Osteoblast (primary cell): ENCODE measurements around the gene ACACB. TPM values are rescaled to one million over a fixed set of nuclear protein-coding genes. Genes with fewer than 3 reads are reported as not detected.

Experiments used
- DNase-seq: peaks from one replicate; pipeline ENCODE4 v3.0.0; 2011; ENCODE audit warnings: low spot score, mixed read lengths; ENCODE audit not compliant: insufficient read length; ENCODE audit errors: missing footprints
- H2AFZ ChIP-seq: 2 replicates; pipeline ENCODE4 v1.6.0; 2011; ENCODE audit warnings: mild to moderate bottlenecking, low read length
- H3K27ac ChIP-seq: 2 replicates; pipeline ENCODE4 v1.5.1; 2011; ENCODE audit warnings: mild to moderate bottlenecking, low read depth, low read length, moderate library complexity
- H3K27me3 ChIP-seq: 2 replicates; pipeline ENCODE4 v1.6.0; 2012; ENCODE audit warnings: mild to moderate bottlenecking, control low read depth, inconsistent platforms, low read length, moderate library complexity; ENCODE audit not compliant: insufficient read depth
- H3K36me3 ChIP-seq: 2 replicates; pipeline ENCODE4 v1.5.1; 2011; ENCODE audit warnings: mild to moderate bottlenecking, low read length, control low read depth, moderate library complexity; ENCODE audit not compliant: insufficient read depth
- H3K4me1 ChIP-seq: 2 replicates; pipeline ENCODE4 v1.5.1; 2011; ENCODE audit warnings: mild to moderate bottlenecking, low read length, control low read depth, moderate library complexity; ENCODE audit not compliant: insufficient read depth
- H3K4me2 ChIP-seq: 2 replicates; pipeline ENCODE4 v1.6.0; 2011; ENCODE audit warnings: mild to moderate bottlenecking, low read length; ENCODE audit not compliant: insufficient read depth
- H3K4me3 ChIP-seq: fragments of 200-600 bp; sonication (generic); 3 replicates; pipeline ENCODE4 v1.5.1; 2012; ENCODE audit warnings: mild to moderate bottlenecking, low read length, inconsistent platforms; ENCODE audit not compliant: insufficient read depth
- H3K79me2 ChIP-seq: 2 replicates; pipeline ENCODE4 v1.6.0; 2012; ENCODE audit warnings: mild to moderate bottlenecking, low read length, control low read depth, inconsistent platforms; ENCODE audit not compliant: insufficient read depth
- H3K9me3 ChIP-seq: 2 replicates; pipeline ENCODE4 v1.5.1; 2011; ENCODE audit warnings: low read depth, low read length, control low read depth
- H4K20me1 ChIP-seq: 2 replicates; pipeline ENCODE4 v1.6.0; 2012; ENCODE audit warnings: mild to moderate bottlenecking, low read length, control low read depth; ENCODE audit not compliant: insufficient read depth
- CTCF ChIP-seq: IDR thresholded peaks from 2 replicates; pipeline ENCODE4 v1.5.1; 2011; ENCODE audit warnings: mild to moderate bottlenecking, low read depth, low read length, moderate library complexity; ENCODE audit errors: extremely low read depth
- total RNA-seq: library from RNA; depleted of rRNA; stranded (reverse); fragments of >200 nt; gene quantifications from 2 replicates; pipeline ENCODE4 v1.2.3, GENCODE V29; 2012

The ACACB gene
- total RNA-seq, 1 donor, result 13.8 TPM

GRCh38 chr12:109203480-109203879 lies 87.1 kb downstream of the ACACB start:
- Histone ChIP-seq H3K27me3 (no peaks in the 10 kb centered on the region), H3K36me3 (no peaks in the 10 kb centered on the region), H2AFZ (no peak overlapping the region), H4K20me1 (no peaks in the 10 kb centered on the region), H3K4me1 (no peaks in the 10 kb centered on the region), H3K79me2 (no peaks in the 10 kb centered on the region), H3K4me3 (no peak overlapping the region), H3K4me2 (no peak overlapping the region), H3K9me3 (no peaks in the 10 kb centered on the region), H3K27ac (no peak overlapping the region)
- no peak for DNase-seq
- TF ChIP-seq CTCF, result no peak

- no peaks in the 10 kb centered on the region for H3K79me2 ChIP-seq
- no peak overlapping the region for H3K4me2 ChIP-seq
- no peak overlapping the region for H2AFZ ChIP-seq
- no peaks in the 10 kb centered on the region for H3K36me3 ChIP-seq
- no peak for TF ChIP-seq CTCF
- no peaks in the 10 kb centered on the region for H3K9me3 ChIP-seq
- H4K20me1 ChIP-seq, result no peaks in the 10 kb centered on the region
- H3K4me1 ChIP-seq, result no peaks in the 10 kb centered on the region
- H3K27me3 ChIP-seq, result no peaks in the 10 kb centered on the region
- H3K27ac ChIP-seq, result no peak overlapping the region
- DNase-seq, result no peak
- no peak overlapping the region for H3K4me3 ChIP-seq
These were observed 92.7 kb downstream of the ACACB start for GRCh38 chr12:109209082-109209481.

GRCh38 chr12:109212460-109213115 lies 96.2 kb downstream of the ACACB start:
- Histone ChIP-seq H4K20me1 (no peaks in the 10 kb centered on the region), H3K27me3 (no peaks in the 10 kb centered on the region), H3K27ac (no peak overlapping the region), H3K4me2 (no peak overlapping the region), H3K4me3 (no peak overlapping the region), H3K36me3 (no peaks in the 10 kb centered on the region), H3K9me3 (no peaks in the 10 kb centered on the region), H3K79me2 (no peaks in the 10 kb centered on the region), H2AFZ (no peak overlapping the region), H3K4me1 (no peaks in the 10 kb centered on the region)
- no peak for DNase-seq
- TF ChIP-seq CTCF, result no peak

- TF ChIP-seq CTCF, result no peak
- H3K4me3 ChIP-seq, result no peak overlapping the region
- no peaks in the 10 kb centered on the region for H3K4me1 ChIP-seq
- H3K27me3 ChIP-seq, result no peaks in the 10 kb centered on the region
- H3K79me2 ChIP-seq, result no peaks in the 10 kb centered on the region
- no peak overlapping the region for H3K27ac ChIP-seq
- no peaks in the 10 kb centered on the region for H3K9me3 ChIP-seq
- no peaks in the 10 kb centered on the region for H4K20me1 ChIP-seq
- no peak for DNase-seq
- no peaks in the 10 kb centered on the region for H3K36me3 ChIP-seq
- H2AFZ ChIP-seq, result no peak overlapping the region
- H3K4me2 ChIP-seq, result no peak overlapping the region
These were observed 97.7 kb downstream of the ACACB start for GRCh38 chr12:109214131-109214530.
